MM.1S (cell line): ENCODE measurements around the gene AFG3L2.
A peak's percentile ranks its signal among the peaks of the same experiment; 100 is the strongest.

Source experiments
- DNase-seq: peaks from one replicate; pipeline ENCODE4 v3.0.0-alpha.2; 2015
- H2AFZ ChIP-seq: fragments of 300-600 bp; sonication (generic); 2 replicates; pipeline ENCODE4 v1.6.0; 2016; ENCODE audit warnings: antibody characterized with exemption, low read length
- H3F3A ChIP-seq: fragments of 300-600 bp; sonication (generic); 2 replicates; pipeline ENCODE4 v1.6.1; 2016; ENCODE audit warnings: mild to moderate bottlenecking, antibody characterized with exemption, low read length, moderate library complexity, mixed read lengths; ENCODE audit not compliant: insufficient read depth
- H3K27ac ChIP-seq: fragments of 300-600 bp; sonication (generic); 2 replicates; pipeline ENCODE4 v1.5.1; 2016; ENCODE audit warnings: mild to moderate bottlenecking, low read length
- H3K27me3 ChIP-seq: fragments of 300-600 bp; sonication (generic); replicated peaks from 2 replicates; pipeline ENCODE4 v1.6.0; 2016; ENCODE audit warnings: low read length; ENCODE audit not compliant: insufficient read depth
- H3K36me3 ChIP-seq: fragments of 300-600 bp; sonication (generic); replicated peaks from 2 replicates; pipeline ENCODE4 v1.6.1; 2016; ENCODE audit warnings: mild to moderate bottlenecking, low read length, mixed read lengths; ENCODE audit not compliant: insufficient read depth
- H3K4me1 ChIP-seq: fragments of 300-600 bp; sonication (generic); 2 replicates; pipeline ENCODE4 v1.6.1; 2016; ENCODE audit warnings: low read length, mixed read lengths
- H3K4me2 ChIP-seq: fragments of 300-600 bp; sonication (generic); 2 replicates; pipeline ENCODE4 v1.6.0; 2016; ENCODE audit warnings: low read depth, low read length
- H3K4me3 ChIP-seq: fragments of 300-600 bp; sonication (generic); 2 replicates; pipeline ENCODE4 v1.5.1; 2016; ENCODE audit warnings: low read length, mixed read lengths
- H3K79me2 ChIP-seq: fragments of 300-600 bp; sonication (generic); 2 replicates; pipeline ENCODE4 v1.6.1; 2016; ENCODE audit warnings: mixed run types, low read length, mixed read lengths
- H3K9ac ChIP-seq: fragments of 300-600 bp; sonication (generic); 2 replicates; pipeline ENCODE4 v1.6.1; 2016; ENCODE audit warnings: low read length, mixed read lengths
- H3K9me2 ChIP-seq: fragments of 300-600 bp; sonication (generic); replicated peaks from 2 replicates; pipeline ENCODE4 v1.6.1; 2016; ENCODE audit warnings: mild to moderate bottlenecking, low read length, mixed read lengths; ENCODE audit not compliant: insufficient read depth
- H3K9me3 ChIP-seq: fragments of 300-600 bp; sonication (generic); replicated peaks from 2 replicates; pipeline ENCODE4 v1.6.1; 2016; ENCODE audit warnings: mild to moderate bottlenecking, low read length, mixed read lengths; ENCODE audit not compliant: insufficient read depth
- H4K20me1 ChIP-seq: fragments of 300-600 bp; sonication (generic); 2 replicates; pipeline ENCODE4 v1.6.1; 2016; ENCODE audit warnings: mild to moderate bottlenecking, low read length, moderate library complexity, mixed read lengths; ENCODE audit not compliant: insufficient read depth
- EZH2 ChIP-seq: fragments of 300-600 bp; sonication (generic); optimal IDR thresholded peaks from 2 replicates; pipeline ENCODE3; 2017; ENCODE audit warnings: low read depth, mild to moderate bottlenecking, antibody characterized with exemption, low read length, mixed read lengths
- EZH2phosphoT487 ChIP-seq: fragments of 300-600 bp; sonication (generic); IDR thresholded peaks from 2 replicates; pipeline ENCODE4 v1.6.1; 2018; ENCODE audit warnings: antibody characterized with exemption, low read length
- TF ChIP-seq, protein P1 (sequence below): fragments of 300-600 bp; sonication (generic); IDR thresholded peaks from 2 replicates; pipeline ENCODE4 v1.5.1; 2016; ENCODE audit warnings: antibody characterized with exemption, low read length, mixed read lengths

Gene AFG3L2

GRCh38 chr18:12315911-12316310 lies 61.1 kb downstream of the AFG3L2 start:
- peaks cover 14% of the 10 kb centered on the region for H3K4me1 ChIP-seq
- H3K27me3 ChIP-seq: no peaks in the 10 kb centered on the region
- H3K4me3 ChIP-seq: no peak overlapping the region
- H3K36me3 ChIP-seq: no peaks in the 10 kb centered on the region
- no peak for DNase-seq
- H2AFZ ChIP-seq: no peak overlapping the region
- no peaks in the 10 kb centered on the region for H3K9me3 ChIP-seq
- H3K9ac ChIP-seq: no peak overlapping the region
- no peaks in the 10 kb centered on the region for H4K20me1 ChIP-seq
- no peaks in the 10 kb centered on the region for H3K9me2 ChIP-seq
- no peaks in the 10 kb centered on the region for H3K79me2 ChIP-seq
- TF ChIP-seq EZH2: no peak
- TF ChIP-seq, protein P1, sequence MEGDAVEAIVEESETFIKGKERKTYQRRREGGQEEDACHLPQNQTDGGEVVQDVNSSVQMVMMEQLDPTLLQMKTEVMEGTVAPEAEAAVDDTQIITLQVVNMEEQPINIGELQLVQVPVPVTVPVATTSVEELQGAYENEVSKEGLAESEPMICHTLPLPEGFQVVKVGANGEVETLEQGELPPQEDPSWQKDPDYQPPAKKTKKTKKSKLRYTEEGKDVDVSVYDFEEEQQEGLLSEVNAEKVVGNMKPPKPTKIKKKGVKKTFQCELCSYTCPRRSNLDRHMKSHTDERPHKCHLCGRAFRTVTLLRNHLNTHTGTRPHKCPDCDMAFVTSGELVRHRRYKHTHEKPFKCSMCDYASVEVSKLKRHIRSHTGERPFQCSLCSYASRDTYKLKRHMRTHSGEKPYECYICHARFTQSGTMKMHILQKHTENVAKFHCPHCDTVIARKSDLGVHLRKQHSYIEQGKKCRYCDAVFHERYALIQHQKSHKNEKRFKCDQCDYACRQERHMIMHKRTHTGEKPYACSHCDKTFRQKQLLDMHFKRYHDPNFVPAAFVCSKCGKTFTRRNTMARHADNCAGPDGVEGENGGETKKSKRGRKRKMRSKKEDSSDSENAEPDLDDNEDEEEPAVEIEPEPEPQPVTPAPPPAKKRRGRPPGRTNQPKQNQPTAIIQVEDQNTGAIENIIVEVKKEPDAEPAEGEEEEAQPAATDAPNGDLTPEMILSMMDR: no peak
- no peak for TF ChIP-seq EZH2phosphoT487
- no peak overlapping the region for H3K27ac ChIP-seq
- H3K4me2 ChIP-seq: no peak overlapping the region
- H3F3A ChIP-seq: 0 out of 2 replicates have a peak, but pooled peaks cover 4% of the 10 kb centered on the region

DNA sequence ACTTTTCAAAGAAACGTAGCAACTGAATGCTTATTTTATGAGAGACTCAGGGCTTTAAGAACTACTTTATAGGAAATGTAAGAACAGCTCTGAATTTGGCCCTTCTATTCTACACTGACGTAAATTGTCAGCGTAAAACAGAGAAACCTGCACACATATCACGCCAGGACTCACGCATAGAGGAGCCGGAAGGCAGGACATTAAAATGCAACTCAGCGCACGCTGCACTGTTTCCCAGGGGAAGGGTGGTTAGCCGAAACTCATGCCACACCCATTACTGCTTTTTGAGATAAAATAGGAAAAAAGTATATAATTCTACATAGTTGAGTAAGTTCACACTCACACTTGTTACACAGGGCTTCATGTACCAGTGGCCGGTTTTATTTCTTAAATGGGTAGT lies 61.5 kb downstream of the AFG3L2 start:
- Histone ChIP-seq H2AFZ (no peak overlapping the region), H3K9ac (no peak overlapping the region), H3K27ac (no peak overlapping the region), H3K4me2 (no peak overlapping the region), H4K20me1 (no peaks in the 10 kb centered on the region), H3K36me3 (no peaks in the 10 kb centered on the region), H3K27me3 (no peaks in the 10 kb centered on the region), H3K4me1 (peaks cover 14% of the 10 kb centered on the region), H3K9me3 (no peaks in the 10 kb centered on the region), H3K4me3 (no peak overlapping the region), H3F3A (0 out of 2 replicates have a peak, but pooled peaks cover 4% of the 10 kb centered on the region), H3K9me2 (no peaks in the 10 kb centered on the region), H3K79me2 (no peaks in the 10 kb centered on the region)
- no peak for DNase-seq
- no peak for TF ChIP-seq EZH2phosphoT487
- TF ChIP-seq, protein P1: no peak
- no peak for TF ChIP-seq EZH2

DNA sequence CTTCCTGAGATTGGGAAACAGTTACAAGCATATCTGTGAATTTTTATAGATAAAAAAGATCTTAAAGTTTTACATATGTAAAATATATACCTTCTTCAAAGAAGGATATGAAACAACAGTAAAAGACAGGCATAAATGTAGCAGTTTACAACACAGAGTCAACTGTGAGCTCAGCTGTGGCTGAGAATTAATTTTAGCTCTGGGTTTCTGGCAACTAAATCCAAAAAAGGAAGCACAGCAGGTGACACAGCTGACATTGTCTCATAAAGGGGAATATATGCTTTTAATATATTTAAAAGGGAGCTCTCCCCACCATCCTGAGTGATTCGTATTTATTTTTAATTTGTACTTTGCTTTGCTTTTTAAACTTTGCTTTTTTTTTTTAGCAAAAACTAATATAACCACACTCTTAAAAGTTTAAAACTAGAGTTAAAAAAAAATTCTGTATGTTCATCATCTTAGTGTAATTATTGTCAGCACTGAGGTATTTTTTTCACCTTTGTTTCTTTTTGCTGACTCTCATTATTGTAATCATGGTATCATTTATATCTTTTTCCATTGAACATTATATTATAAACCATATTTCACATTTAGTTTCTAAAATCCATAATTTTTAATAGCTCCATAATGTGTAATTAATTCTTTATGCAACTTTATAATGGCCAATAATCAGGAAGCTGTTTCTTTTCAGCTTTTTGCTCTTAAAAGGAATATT lies 62.3 kb downstream of the AFG3L2 start:
- H4K20me1 ChIP-seq: no peaks in the 10 kb centered on the region
- H3K9ac ChIP-seq: no peak overlapping the region
- no peak overlapping the region for H3K4me3 ChIP-seq
- no peaks in the 10 kb centered on the region for H3K9me3 ChIP-seq
- peak; percentile 53 for DNase-seq
- H3F3A ChIP-seq: 0 out of 2 replicates have a peak, but pooled peaks cover 4% of the 10 kb centered on the region
- H3K79me2 ChIP-seq: no peaks in the 10 kb centered on the region
- peak overlapping the region; percentile 16; the same call in 1 of the 2 replicates for H3K27ac ChIP-seq
- TF ChIP-seq, protein P1: no peak
- TF ChIP-seq EZH2: no peak
- no peak for TF ChIP-seq EZH2phosphoT487
- H3K4me1 ChIP-seq: peaks cover 14% of the 10 kb centered on the region
- no peaks in the 10 kb centered on the region for H3K9me2 ChIP-seq
- H3K27me3 ChIP-seq: no peaks in the 10 kb centered on the region
- H3K4me2 ChIP-seq: peak overlapping the region; percentile 40
- no peak overlapping the region for H2AFZ ChIP-seq
- H3K36me3 ChIP-seq: no peaks in the 10 kb centered on the region
